GM21723 (cell line): ENCODE results near the gene ABO.
"Not testable (repeated sequence)": the region's sequence is repeated elsewhere in the genome, so short reads cannot be mapped to it uniquely, and the experiment has no call there.

Source experiments
- ATAC-seq: cut with Tn5 transposase; IDR thresholded peaks from one replicate; pipeline ENCODE4 v1.9.1; 2021; ENCODE audit warnings: mild to moderate bottlenecking, moderate library complexity; ENCODE audit not compliant: unreplicated experiment

ABO gene

GRCh38 chr9:133205996-133206931 lies 68.7 kb downstream of the ABO start:
- no peak for ATAC-seq

GRCh38 chr9:133205481-133205887 lies 69.5 kb downstream of the ABO start:
- not testable (repeated sequence) for ATAC-seq
